ENCODE measurements around the gene B3GNT4. TPM values are rescaled to one million over a fixed set of nuclear protein-coding genes. Genes with fewer than 3 reads are reported as not detected.

Gene B3GNT4
- total and polyA plus RNA-seq, 2 donors (not counting 1 experiment from before 2014, with no cell fraction given) = not detected

- no peak overlapping the region for H3K27ac Mint-ChIP-seq
- 95% methylated on average over 30 of the region's 34 CpGs for WGBS (ENCODE audit: insufficient coverage)
These were observed 13.7 kb upstream of the B3GNT4 start for GRCh38 chr12:122189626-122190475.

More at GRCh38 chr12:122189626-122190475, 13.7 kb upstream of the B3GNT4 start:
- ChIA-PET POLR2A (no interaction called here), CTCF (interaction anchor here (0.5 to 1.9 kb wide), 9 partner anchors 9 to 718 kb away, joined by 3 to 22 read pairs (median 4); no protein-coding TSS in a partner anchor)
- peaks cover 0 to 4% (median 0%) of the 10 kb centered on the region in 4 experiments for H3K27me3 ChIP-seq (replicated peaks in 1 of 4; ENCODE audit: control extremely low read depth in 1 of 4, control insufficient read depth in 3 of 4, insufficient read depth in 4 of 4, low read length in 3 of 4)
- no peak overlapping the region for H3K9ac ChIP-seq (ENCODE audit: low read length)
- H3K4me3 ChIP-seq (ENCODE audit: control extremely low read depth in 1 of 5, extremely low read depth in 1 of 5, insufficient read depth in 1 of 5, low read depth in 2 of 5, low read length in 4 of 5) = no peak overlapping the region
- TF ChIP-seq EZH2 (IDR thresholded peaks at IDR 0.05; ENCODE audit: borderline replicate concordance, insufficient read depth, low read depth, low read length, poor library complexity, severe bottlenecking) (no peak), CTCF (IDR thresholded peaks at IDR 0.05) (no peak)
- H3K4me1 Mint-ChIP-seq = peaks cover 6% of the 10 kb centered on the region
- H4K20me1 ChIP-seq (ENCODE audit: control insufficient read depth, insufficient read depth, low read length, poor library complexity, severe bottlenecking) = no peaks in the 10 kb centered on the region
- H3K9me3 Mint-ChIP-seq (ENCODE audit: insufficient read depth) = no peaks in the 10 kb centered on the region
- no peak overlapping the region for H3K4me3 Mint-ChIP-seq
- no peak overlapping the region for H2AFZ ChIP-seq (ENCODE audit: insufficient read depth, low read depth, low read length, poor library complexity, severe bottlenecking)
- intact Hi-C loops (cut with micrococcal nuclease) = loop anchor here (2.0 kb wide), 1 partner anchor 67 kb away; no protein-coding TSS in a partner anchor
- DNase-seq (no peak), ATAC-seq (ENCODE audit: low read depth) (no peak)
- peaks cover 13% of the 10 kb centered on the region for H3K27me3 Mint-ChIP-seq
- no peak overlapping the region for H3K27ac ChIP-seq (ENCODE audit: low read length in 2 of 2)
- peaks cover 0 to 4% (median 0%) of the 10 kb centered on the region in 3 donors for H3K9me3 ChIP-seq (ENCODE audit: control extremely low read depth in 1 of 3, control insufficient read depth in 2 of 3, insufficient read depth in 1 of 3, low read length in 2 of 3)
- no peaks in the 10 kb centered on the region for H3K4me1 ChIP-seq (ENCODE audit: control insufficient read depth in 2 of 2, insufficient read depth in 2 of 2, low read length in 2 of 2)
- no peaks in the 10 kb centered on the region for H3K36me3 ChIP-seq (replicated peaks in 1 of 2; ENCODE audit: control extremely low read depth in 1 of 2, control insufficient read depth in 1 of 2, extremely low read depth in 1 of 2, insufficient read depth in 2 of 2, low read length in 1 of 2)
- H3K4me2 ChIP-seq (replicated peaks; ENCODE audit: low read depth, low read length, poor library complexity, severe bottlenecking) = no peak overlapping the region
- no peaks in the 10 kb centered on the region for H3K79me2 ChIP-seq (ENCODE audit: control insufficient read depth, insufficient read depth, low read length)
